CD4-positive, alpha-beta T cell (primary cell): ENCODE data around the gene RAB15. TPM values are rescaled to one million over a fixed set of nuclear protein-coding genes. Genes with fewer than 3 reads are reported as not detected.

ENCODE experiments used
- ATAC-seq: fragments of 200-7000 bp; cut with Tn5 transposase; one replicate; pipeline ENCODE4 v1.10.0; 2022; ENCODE audit warnings: mild to moderate bottlenecking; ENCODE audit not compliant: poor library complexity
- CTCF ChIA-PET: fragments of 350-600 bp; sonication (Branson Sonifier 250); formaldehyde crosslinking; loops from one replicate; lab custom pipeline; 2021; ENCODE audit warnings: antibody characterized with exemption, inconsistent platforms; lab: Charles Lee
- POLR2A ChIA-PET: fragments of 350-600 bp; sonication (Branson Sonifier 250); formaldehyde crosslinking; loops from one replicate; lab custom pipeline; 2021; ENCODE audit warnings: antibody characterized with exemption, inconsistent platforms; lab: Charles Lee
- DNase-seq, 14 experiments: peaks; one replicate each; pipeline ENCODE4 v3.0.0-alpha.2; 2013 to 2020; ENCODE audit warnings: mixed read lengths in 2 of 14
- H3K27ac ChIP-seq, 2 donors: one replicate each; pipeline versions ENCODE4 v1.5.1 to v1.7.0; 2013; ENCODE audit warnings: low read length in 2 of 2, low read depth in 1 of 2, mild to moderate bottlenecking in 1 of 2
- H3K27me3 ChIP-seq, 2 experiments: 1 replicate in 1 of 2; 2 replicates in 1 of 2; pipeline versions ENCODE4 v1.6.1 to v1.7.0; 2013; ENCODE audit warnings: low read length in 2 of 2, control low read depth in 1 of 2, mild to moderate bottlenecking in 1 of 2, moderate library complexity in 1 of 2; ENCODE audit not compliant: insufficient read depth in 2 of 2, control insufficient read depth in 1 of 2
- H3K36me3 ChIP-seq: one replicate; pipeline ENCODE4 v1.6.1; 2013; ENCODE audit warnings: low read length, control low read depth; ENCODE audit not compliant: insufficient read depth
- H3K4me1 ChIP-seq: one replicate; pipeline ENCODE4 v1.6.1; 2013; ENCODE audit warnings: low read length, control low read depth; ENCODE audit not compliant: insufficient read depth
- H3K4me3 ChIP-seq: one replicate; pipeline ENCODE4 v1.5.1; 2013; ENCODE audit warnings: mild to moderate bottlenecking, low read length, moderate library complexity
- H3K9me3 ChIP-seq, 2 experiments: 1 replicate in 1 of 2; 2 replicates in 1 of 2; pipeline versions ENCODE4 v1.6.1 to v1.7.0; 2013; ENCODE audit warnings: low read length in 2 of 2, mild to moderate bottlenecking in 2 of 2, control low read depth in 1 of 2, moderate library complexity in 1 of 2; ENCODE audit not compliant: control insufficient read depth in 1 of 2, insufficient read depth in 1 of 2
- H3K27ac Mint-ChIP-seq: one replicate; pipeline ENCODE4 v1.8.0; 2020; ENCODE audit warnings: mixed read lengths
- H3K27me3 Mint-ChIP-seq: one replicate; pipeline ENCODE4 v1.8.0; 2021; ENCODE audit warnings: mixed read lengths
- H3K36me3 Mint-ChIP-seq: one replicate; pipeline ENCODE4 v1.8.0; 2021; ENCODE audit warnings: low read depth, mixed read lengths
- H3K4me1 Mint-ChIP-seq: one replicate; pipeline ENCODE4 v1.8.0; 2021; ENCODE audit warnings: low read depth, mixed read lengths
- H3K4me3 Mint-ChIP-seq: one replicate; pipeline ENCODE4 v1.8.0; 2020; ENCODE audit warnings: mild to moderate bottlenecking, mixed read lengths
- H3K9me3 Mint-ChIP-seq: one replicate; pipeline ENCODE4 v1.8.0; 2020; ENCODE audit warnings: mixed read lengths
- intact Hi-C, 2 experiments: fragments of 100-400 bp; cut with DNase I in 1 of 2; cut with micrococcal nuclease in 1 of 2; formaldehyde crosslinking; loops; one replicate each; pipeline versions ENCODE4 v1.15.1 to v1.9.0; 2023 to 2025; cut with DNase I, micrococcal nuclease
- total RNA-seq, 174 experiments: library from RNA in 2 of 174; stranded (reverse) in 2 of 174; gene quantifications; one replicate each; pipeline ENCODE4 v1.2.3 and lab custom pipeline; 2021 to 2026
- TF ChIP-seq, protein P1 (sequence below): fragments of 200-600 bp; IDR thresholded peaks from one replicate; pipeline ENCODE4 v1.8.0; 2022; ENCODE audit warnings: antibody characterized with exemption, mild to moderate bottlenecking

RAB15 gene
- total RNA-seq, 2 experiments from 2014 or later, result 2.6 to 3.8 TPM

DNA sequence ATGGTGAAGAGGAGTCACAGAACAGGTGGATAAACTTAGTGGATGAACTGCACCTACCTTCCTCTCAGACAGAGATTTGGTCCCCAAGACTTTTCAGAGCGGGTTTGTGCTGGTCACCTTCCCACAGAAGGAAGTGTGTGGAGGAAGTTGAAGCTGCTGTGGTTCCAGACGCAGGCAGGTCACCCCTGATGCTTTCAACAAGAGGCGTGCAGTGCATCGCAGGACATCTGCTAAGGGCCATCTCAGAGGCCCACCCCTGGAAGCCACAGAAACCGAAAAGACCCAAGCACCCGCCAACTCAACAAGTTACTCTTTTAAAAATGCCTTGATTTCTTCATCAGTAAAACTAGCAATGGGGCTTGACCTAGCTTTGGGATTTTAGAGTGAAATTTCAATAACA is 28.6 kb downstream of the RAB15 start:
- Histone ChIP-seq H3K36me3 (peaks cover 78% of the 10 kb centered on the region), H3K4me3 (no peak overlapping the region), H3K27me3 (no peaks in the 10 kb centered on the region), H3K4me1 (peaks cover 30% of the 10 kb centered on the region), H3K9me3 (no peaks in the 10 kb centered on the region), H3K27ac (peak overlapping the region in 1 of 2 donors; percentile 22)
- H3K27me3 Mint-ChIP-seq, result no peaks in the 10 kb centered on the region
- H3K9me3 Mint-ChIP-seq, result no peaks in the 10 kb centered on the region
- peak overlapping the region; percentile 74 for H3K27ac Mint-ChIP-seq
- ChIA-PET POLR2A (interaction anchor here (0.9 to 1.4 kb wide), 2 partner anchors 27 to 29 kb away, joined by 3 to 5 read pairs; partner anchors contain the start of gene CHURC1), CTCF (interaction anchor here (1.5 kb wide), 1 partner anchor 8 kb away, joined by 3 read pairs; no protein-coding TSS in a partner anchor)
- intact Hi-C loops, result no loop called here
- ATAC-seq, result no peak
- peaks cover 83% of the 10 kb centered on the region for H3K4me1 Mint-ChIP-seq
- DNase-seq, result no peak
- no peak overlapping the region for H3K4me3 Mint-ChIP-seq
- TF ChIP-seq, protein P1, sequence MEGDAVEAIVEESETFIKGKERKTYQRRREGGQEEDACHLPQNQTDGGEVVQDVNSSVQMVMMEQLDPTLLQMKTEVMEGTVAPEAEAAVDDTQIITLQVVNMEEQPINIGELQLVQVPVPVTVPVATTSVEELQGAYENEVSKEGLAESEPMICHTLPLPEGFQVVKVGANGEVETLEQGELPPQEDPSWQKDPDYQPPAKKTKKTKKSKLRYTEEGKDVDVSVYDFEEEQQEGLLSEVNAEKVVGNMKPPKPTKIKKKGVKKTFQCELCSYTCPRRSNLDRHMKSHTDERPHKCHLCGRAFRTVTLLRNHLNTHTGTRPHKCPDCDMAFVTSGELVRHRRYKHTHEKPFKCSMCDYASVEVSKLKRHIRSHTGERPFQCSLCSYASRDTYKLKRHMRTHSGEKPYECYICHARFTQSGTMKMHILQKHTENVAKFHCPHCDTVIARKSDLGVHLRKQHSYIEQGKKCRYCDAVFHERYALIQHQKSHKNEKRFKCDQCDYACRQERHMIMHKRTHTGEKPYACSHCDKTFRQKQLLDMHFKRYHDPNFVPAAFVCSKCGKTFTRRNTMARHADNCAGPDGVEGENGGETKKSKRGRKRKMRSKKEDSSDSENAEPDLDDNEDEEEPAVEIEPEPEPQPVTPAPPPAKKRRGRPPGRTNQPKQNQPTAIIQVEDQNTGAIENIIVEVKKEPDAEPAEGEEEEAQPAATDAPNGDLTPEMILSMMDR, result no peak
- H3K36me3 Mint-ChIP-seq, result peaks cover 92% of the 10 kb centered on the region

DNA sequence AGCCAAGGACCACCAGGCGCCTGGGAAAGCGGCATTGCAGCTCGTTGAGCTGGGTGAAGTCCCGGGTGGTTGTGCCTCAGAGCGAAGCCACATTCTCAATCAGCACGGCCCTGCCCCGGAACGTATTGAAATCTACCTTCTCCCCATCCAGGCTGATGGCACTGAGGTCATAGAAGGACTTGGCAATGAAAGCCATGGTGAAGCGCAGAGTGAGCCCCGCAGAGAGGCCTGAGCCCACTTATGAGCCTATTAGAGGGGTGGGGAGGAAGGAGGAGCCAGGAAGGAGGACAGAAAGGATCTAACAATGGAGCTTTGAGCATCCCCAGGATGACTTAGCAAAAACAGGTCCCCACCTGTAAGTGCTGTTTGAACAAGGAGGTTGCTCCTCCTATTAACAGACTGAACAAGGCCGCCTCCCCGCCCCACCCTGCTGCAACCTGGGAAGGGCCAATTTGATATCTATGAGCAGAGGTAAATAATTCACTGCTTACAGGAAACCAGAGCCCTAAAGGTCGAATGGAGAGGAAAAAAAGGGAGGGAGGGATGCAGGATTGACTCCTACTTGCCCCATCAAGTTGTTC is 29.5 kb downstream of the RAB15 start, which contains the start of gene GPX2:
Gene GPX2, minus strand, starts transcription at position 215 of the 581 bp plus-strand sequence. Its CDS starts 19 bp downstream, at position 196.
- no peak for ATAC-seq
- Histone ChIP-seq H3K4me1 (peaks cover 30% of the 10 kb centered on the region), H3K27ac (peak within 1 kb of the TSS in 1 of 2 donors; percentile 22), H3K27me3 (no peaks in the 10 kb centered on the region), H3K36me3 (peaks cover 75% of the 10 kb centered on the region), H3K4me3 (no peak within 1 kb of the TSS), H3K9me3 (no peaks in the 10 kb centered on the region)
- no peak within 1 kb of the TSS for H3K4me3 Mint-ChIP-seq
- intact Hi-C loops, result no loop called here
- no peaks in the 10 kb centered on the region for H3K9me3 Mint-ChIP-seq
- DNase-seq, result no peak
- peaks cover 89% of the 10 kb centered on the region for H3K4me1 Mint-ChIP-seq
- peak within 1 kb of the TSS; percentile 74 for H3K27ac Mint-ChIP-seq
- TF ChIP-seq, protein P1, result no peak
- peaks cover 97% of the 10 kb centered on the region for H3K36me3 Mint-ChIP-seq
- CTCF ChIA-PET, result no interaction called here
- POLR2A ChIA-PET, result interaction anchor here (1.0 to 1.7 kb wide), 3 partner anchors 14 to 28 kb away, joined by 3 to 5 read pairs (median 3); partner anchors contain the start of gene CHURC1
- H3K27me3 Mint-ChIP-seq, result no peaks in the 10 kb centered on the region

DNA sequence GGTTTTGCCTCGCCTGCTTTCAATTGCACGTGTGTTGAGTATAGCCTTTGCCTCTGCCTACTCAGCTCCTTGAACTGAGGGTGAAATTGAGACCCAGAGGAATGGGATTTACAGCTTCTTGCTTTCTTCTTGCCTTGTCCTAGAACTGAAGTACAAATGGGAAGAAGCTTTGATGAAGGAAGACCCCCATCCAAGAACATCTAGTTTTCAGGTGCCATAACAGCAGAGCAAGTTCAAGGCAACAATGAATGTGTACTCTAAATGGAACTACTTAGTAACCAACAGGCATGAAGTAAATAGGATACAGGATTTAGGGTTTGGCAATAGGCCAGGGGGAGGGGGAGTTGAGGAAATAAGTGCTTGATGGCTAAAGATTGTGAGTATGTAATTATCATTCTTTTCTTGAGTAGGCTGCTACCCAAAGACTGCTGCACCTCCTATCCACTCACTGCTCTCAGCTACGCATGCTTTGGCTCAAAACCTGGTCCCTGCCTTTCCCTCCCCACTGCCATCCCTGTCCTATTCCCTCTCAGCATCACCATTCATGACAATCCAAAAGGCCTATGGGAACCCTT is 31.7 kb downstream of the RAB15 start:
- Mint-ChIP-seq H3K9me3 (no peaks in the 10 kb centered on the region), H3K4me1 (peaks cover 90% of the 10 kb centered on the region), H3K4me3 (no peak overlapping the region), H3K27ac (peak overlapping the region; percentile 74), H3K36me3 (peaks cover 97% of the 10 kb centered on the region), H3K27me3 (no peaks in the 10 kb centered on the region)
- TF ChIP-seq, protein P1, result no peak
- Histone ChIP-seq H3K36me3 (peaks cover 65% of the 10 kb centered on the region), H3K27ac (no peak overlapping the region), H3K27me3 (no peaks in the 10 kb centered on the region), H3K9me3 (no peaks in the 10 kb centered on the region), H3K4me3 (no peak overlapping the region), H3K4me1 (peaks cover 21% of the 10 kb centered on the region)
- DNase-seq (no peak), ATAC-seq (no peak)
- POLR2A ChIA-PET, result no interaction called here
- intact Hi-C loops, result no loop called here
- CTCF ChIA-PET, result interaction anchor here (0.9 kb wide), 1 partner anchor 46 kb away, joined by 3 read pairs; the partner anchor contains the start of gene FNTB
